ENCODE data around the gene GPLD1.
"Not testable (repeated sequence)": the region's sequence is repeated elsewhere in the genome, so short reads cannot be mapped to it uniquely, and the experiment has no call there.

The GPLD1 gene

GRCh38 chr6:24410622-24411021, 78.8 kb downstream of the GPLD1 start:
- no peak for DNase-seq (ENCODE audit: low read depth)

GRCh38 chr6:24408719-24409410, 80.5 kb downstream of the GPLD1 start:
- no peak for DNase-seq (ENCODE audit: low read depth)

GRCh38 chr6:24405262-24405661, 84.1 kb downstream of the GPLD1 start:
- DNase-seq (ENCODE audit: low read depth), result no peak

GRCh38 chr6:24403501-24403824, 85.9 kb downstream of the GPLD1 start:
- DNase-seq (ENCODE audit: low read depth), result no peak

- peak; percentile 66 for DNase-seq (ENCODE audit: low read depth)
Measured at GRCh38 chr6:24402697-24403500, 86.5 kb downstream of the GPLD1 start, which contains the start of gene MRS2. MRS2 (plus strand) TSS chr6:24402936; CDS start chr6:24403047, 111 bp downstream.

GRCh38 chr6:24401458-24401857, 87.9 kb downstream of the GPLD1 start:
- DNase-seq (ENCODE audit: low read depth), result no peak

GRCh38 chr6:24400045-24401039, 89.0 kb downstream of the GPLD1 start:
- DNase-seq (ENCODE audit: low read depth), result not testable (repeated sequence)

GRCh38 chr6:24397631-24398030, 91.7 kb downstream of the GPLD1 start:
- no peak for DNase-seq (ENCODE audit: low read depth)

- peak; percentile 12 for DNase-seq (ENCODE audit: low read depth)
Measured at GRCh38 chr6:24396824-24397223, 92.6 kb downstream of the GPLD1 start.

- peak; percentile 96 for DNase-seq (ENCODE audit: low read depth)
Measured at GRCh38 chr6:24394780-24395437, 94.5 kb downstream of the GPLD1 start.

- DNase-seq (ENCODE audit: low read depth), result no peak
Measured at GRCh38 chr6:24394061-24394779, 95.2 kb downstream of the GPLD1 start.

- DNase-seq (ENCODE audit: low read depth), result no peak
Measured at GRCh38 chr6:24391756-24392405, 97.5 kb downstream of the GPLD1 start.

- no peak for DNase-seq (ENCODE audit: low read depth)
Measured at GRCh38 chr6:24391208-24391607, 98.2 kb downstream of the GPLD1 start.

GRCh38 chr6:24387818-24388217, 101.6 kb downstream of the GPLD1 start:
- DNase-seq (ENCODE audit: low read depth), result no peak

- DNase-seq (ENCODE audit: low read depth), result no peak
Measured at GRCh38 chr6:24385536-24386269, 103.7 kb downstream of the GPLD1 start.

- DNase-seq (ENCODE audit: low read depth), result not testable (repeated sequence)
Measured at GRCh38 chr6:24384369-24385130, 104.8 kb downstream of the GPLD1 start.

GRCh38 chr6:24382891-24383494, 106.4 kb downstream of the GPLD1 start:
- not testable (repeated sequence) for DNase-seq (ENCODE audit: low read depth)

GRCh38 chr6:24382220-24382540, 107.2 kb downstream of the GPLD1 start:
- no peak for DNase-seq (ENCODE audit: low read depth)

Data from amniotic epithelial cell (primary cell).